ENCODE results near the gene FOXRED2. TPM values are rescaled to one million over a fixed set of nuclear protein-coding genes. Genes with fewer than 3 reads are reported as not detected.

FOXRED2 gene
- total RNA-seq, 1 donor from 2014 or later, result 4.7 TPM

- peaks cover 24% of the 10 kb centered on the region for H3F3A ChIP-seq (ENCODE audit: low read depth)
- DNase-seq (ENCODE audit: low spot score), result no peak
- peak overlapping the region; percentile 42 for H3K4me2 ChIP-seq
- TF ChIP-seq EZH2 (IDR thresholded peaks at IDR 0.05) (no peak), EZH2phosphoT487 (IDR thresholded peaks at IDR 0.05) (no peak)
- TF ChIP-seq, protein P1, sequence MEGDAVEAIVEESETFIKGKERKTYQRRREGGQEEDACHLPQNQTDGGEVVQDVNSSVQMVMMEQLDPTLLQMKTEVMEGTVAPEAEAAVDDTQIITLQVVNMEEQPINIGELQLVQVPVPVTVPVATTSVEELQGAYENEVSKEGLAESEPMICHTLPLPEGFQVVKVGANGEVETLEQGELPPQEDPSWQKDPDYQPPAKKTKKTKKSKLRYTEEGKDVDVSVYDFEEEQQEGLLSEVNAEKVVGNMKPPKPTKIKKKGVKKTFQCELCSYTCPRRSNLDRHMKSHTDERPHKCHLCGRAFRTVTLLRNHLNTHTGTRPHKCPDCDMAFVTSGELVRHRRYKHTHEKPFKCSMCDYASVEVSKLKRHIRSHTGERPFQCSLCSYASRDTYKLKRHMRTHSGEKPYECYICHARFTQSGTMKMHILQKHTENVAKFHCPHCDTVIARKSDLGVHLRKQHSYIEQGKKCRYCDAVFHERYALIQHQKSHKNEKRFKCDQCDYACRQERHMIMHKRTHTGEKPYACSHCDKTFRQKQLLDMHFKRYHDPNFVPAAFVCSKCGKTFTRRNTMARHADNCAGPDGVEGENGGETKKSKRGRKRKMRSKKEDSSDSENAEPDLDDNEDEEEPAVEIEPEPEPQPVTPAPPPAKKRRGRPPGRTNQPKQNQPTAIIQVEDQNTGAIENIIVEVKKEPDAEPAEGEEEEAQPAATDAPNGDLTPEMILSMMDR (IDR thresholded peaks at IDR 0.05), result no peak
- H2AFZ ChIP-seq (replicated peaks), result no peak overlapping the region
- H3K4me3 Mint-ChIP-seq, result peak overlapping the region; percentile 79
- no peaks in the 10 kb centered on the region for H3K9me3 Mint-ChIP-seq
- peaks cover under 1% of the 10 kb centered on the region for H4K20me1 ChIP-seq (ENCODE audit: low read depth)
- H3K9ac ChIP-seq, result no peak overlapping the region
- H3K27me3 ChIP-seq, result peaks cover 3% of the 10 kb centered on the region
- no peak overlapping the region for H3K27ac ChIP-seq
- H3K9me3 ChIP-seq (ENCODE audit: low read depth), result no peaks in the 10 kb centered on the region
- peaks cover 20% of the 10 kb centered on the region for H3K4me1 Mint-ChIP-seq
- H3K36me3 Mint-ChIP-seq, result peaks cover 13% of the 10 kb centered on the region
- H3K79me2 ChIP-seq (ENCODE audit: low read depth), result no peaks in the 10 kb centered on the region
- H3K4me3 ChIP-seq, result peak overlapping the region; percentile 35
- peaks cover 14% of the 10 kb centered on the region for H3K27me3 Mint-ChIP-seq (ENCODE audit: insufficient read depth, low read depth)
- H3K27ac Mint-ChIP-seq, result no peak overlapping the region
- H3K36me3 ChIP-seq, result peaks cover 4% of the 10 kb centered on the region
- no peaks in the 10 kb centered on the region for H3K4me1 ChIP-seq
Measured at GRCh38 chr22:36505998-36506635, 723 bp downstream of the FOXRED2 start.

- H3K4me1 ChIP-seq, result no peaks in the 10 kb centered on the region
- H2AFZ ChIP-seq (replicated peaks), result no peak overlapping the region
- Mint-ChIP-seq H3K27me3 (ENCODE audit: insufficient read depth, low read depth) (peaks cover 2% of the 10 kb centered on the region), H3K4me3 (no peak overlapping the region), H3K4me1 (no peaks in the 10 kb centered on the region), H3K36me3 (peaks cover 13% of the 10 kb centered on the region), H3K27ac (no peak overlapping the region), H3K9me3 (no peaks in the 10 kb centered on the region)
- no peaks in the 10 kb centered on the region for H3K79me2 ChIP-seq (ENCODE audit: low read depth)
- H3K4me3 ChIP-seq, result no peak overlapping the region
- H3F3A ChIP-seq (ENCODE audit: low read depth), result no peaks in the 10 kb centered on the region
- TF ChIP-seq, protein P1 (IDR thresholded peaks at IDR 0.05), result no peak
- no peak for TF ChIP-seq EZH2phosphoT487 (IDR thresholded peaks at IDR 0.05)
- TF ChIP-seq EZH2 (IDR thresholded peaks at IDR 0.05), result no peak
- no peak overlapping the region for H3K9ac ChIP-seq
- no peaks in the 10 kb centered on the region for H4K20me1 ChIP-seq (ENCODE audit: low read depth)
- DNase-seq (ENCODE audit: low spot score), result no peak
- H3K27ac ChIP-seq, result no peak overlapping the region
- H3K27me3 ChIP-seq, result no peaks in the 10 kb centered on the region
- no peaks in the 10 kb centered on the region for H3K9me3 ChIP-seq (ENCODE audit: low read depth)
- H3K36me3 ChIP-seq, result no peaks in the 10 kb centered on the region
- H3K4me2 ChIP-seq, result no peak overlapping the region
Measured at GRCh38 chr22:36497910-36498665, 8.8 kb downstream of the FOXRED2 start.

- Histone ChIP-seq H4K20me1 (ENCODE audit: low read depth) (no peaks in the 10 kb centered on the region), H3K36me3 (no peaks in the 10 kb centered on the region), H3K4me2 (no peak overlapping the region), H3K27me3 (no peaks in the 10 kb centered on the region), H3K9me3 (ENCODE audit: low read depth) (no peaks in the 10 kb centered on the region), H3K4me3 (no peak overlapping the region), H3K4me1 (no peaks in the 10 kb centered on the region), H2AFZ (replicated peaks) (no peak overlapping the region), H3K79me2 (ENCODE audit: low read depth) (no peaks in the 10 kb centered on the region), H3K27ac (no peak overlapping the region), H3K9ac (no peak overlapping the region), H3F3A (ENCODE audit: low read depth) (no peaks in the 10 kb centered on the region)
- Mint-ChIP-seq H3K9me3 (no peaks in the 10 kb centered on the region), H3K4me3 (no peak overlapping the region), H3K36me3 (peaks cover 26% of the 10 kb centered on the region), H3K4me1 (no peaks in the 10 kb centered on the region), H3K27ac (no peak overlapping the region), H3K27me3 (ENCODE audit: insufficient read depth, low read depth) (peaks cover 2% of the 10 kb centered on the region)
- no peak for TF ChIP-seq EZH2phosphoT487 (IDR thresholded peaks at IDR 0.05)
- TF ChIP-seq EZH2 (IDR thresholded peaks at IDR 0.05), result no peak
- TF ChIP-seq, protein P1 (IDR thresholded peaks at IDR 0.05), result no peak
- DNase-seq (ENCODE audit: low spot score), result no peak
Measured at GRCh38 chr22:36493690-36494110, 13.1 kb downstream of the FOXRED2 start.

Measured in neural progenitor cell (in vitro differentiated cells).